Measurements from ENCODE around the gene SMURF1.

Gene SMURF1

GRCh38 chr7:98995523-98996149, 148.3 kb downstream of the SMURF1 start:
- TF ChIP-seq CTCF (conservative IDR thresholded peaks at IDR 0.05; ENCODE audit: control insufficient read depth, insufficient read depth, low read depth, low read length) = no peak
- H3K4me3 ChIP-seq (ENCODE audit: control insufficient read depth, low read depth, low read length) = no peak overlapping the region
- DNase-seq (ENCODE audit: low read depth) = no peak

GRCh38 chr7:98995111-98995510, 148.8 kb downstream of the SMURF1 start:
- TF ChIP-seq CTCF (conservative IDR thresholded peaks at IDR 0.05; ENCODE audit: control insufficient read depth, insufficient read depth, low read depth, low read length) = no peak
- no peak overlapping the region for H3K4me3 ChIP-seq (ENCODE audit: control insufficient read depth, low read depth, low read length)
- DNase-seq (ENCODE audit: low read depth) = no peak

- no peak for TF ChIP-seq CTCF (conservative IDR thresholded peaks at IDR 0.05; ENCODE audit: control insufficient read depth, insufficient read depth, low read depth, low read length)
- no peak for DNase-seq (ENCODE audit: low read depth)
Measured at GRCh38 chr7:98994046-98994944, 149.6 kb downstream of the SMURF1 start.

GRCh38 chr7:98993024-98993897, 150.6 kb downstream of the SMURF1 start:
- no peak overlapping the region for H3K4me3 ChIP-seq (ENCODE audit: control insufficient read depth, low read depth, low read length)
- TF ChIP-seq CTCF (conservative IDR thresholded peaks at IDR 0.05; ENCODE audit: control insufficient read depth, insufficient read depth, low read depth, low read length) = no peak
- no peak for DNase-seq (ENCODE audit: low read depth)

More at GRCh38 chr7:98994046-98994944, 149.6 kb downstream of the SMURF1 start:
- no peak overlapping the region for H3K4me3 ChIP-seq (ENCODE audit: control insufficient read depth, low read depth, low read length)

GRCh38 chr7:98992076-98992475, 151.8 kb downstream of the SMURF1 start:
- H3K4me3 ChIP-seq (ENCODE audit: control insufficient read depth, low read depth, low read length) = no peak overlapping the region
- TF ChIP-seq CTCF (conservative IDR thresholded peaks at IDR 0.05; ENCODE audit: control insufficient read depth, insufficient read depth, low read depth, low read length) = no peak
- no peak for DNase-seq (ENCODE audit: low read depth)

GRCh38 chr7:98991141-98991540, 152.8 kb downstream of the SMURF1 start:
- DNase-seq (ENCODE audit: low read depth) = no peak
- no peak for TF ChIP-seq CTCF (conservative IDR thresholded peaks at IDR 0.05; ENCODE audit: control insufficient read depth, insufficient read depth, low read depth, low read length)
- no peak overlapping the region for H3K4me3 ChIP-seq (ENCODE audit: control insufficient read depth, low read depth, low read length)
